Left ventricle myocardium superior (tissue), 1 donor: ENCODE data around the gene ZNG1A. TPM values are rescaled to one million over a fixed set of nuclear protein-coding genes. Genes with fewer than 3 reads are reported as not detected.
A peak's percentile ranks its signal among the peaks of the same experiment; 100 is the strongest.
"Not testable (repeated sequence)": the region's sequence is repeated elsewhere in the genome, so short reads cannot be mapped to it uniquely, and the experiment has no call there.

ENCODE experiments used
- ATAC-seq: fragments of 200-7000 bp; cut with Tn5 transposase; one replicate; pipeline ENCODE4 v1.9.1; 2020; ENCODE audit warnings: mild to moderate bottlenecking, moderate library complexity
- DNase-seq: peaks from one replicate; pipeline ENCODE4 v3.0.0-alpha.2; 2020
- intact Hi-C: fragments of 100-400 bp; cut with micrococcal nuclease; formaldehyde crosslinking; loops from one replicate; pipeline ENCODE4 v1.11.0; 2022
- total RNA-seq: library from RNA; stranded (reverse); fragmentation: NEBNext Ultra II Directional; extraction: Animal tissue kit (Norgen Biotek cat#: 25700); gene quantifications from one replicate; pipeline ENCODE4 v1.2.1, GENCODE V29; 2021
- donor health status: DM: no; HTN: yes; CAD: no; lungs with severe emphysema.

ZNG1A gene
- total RNA-seq, 1 donor from 2014 or later = 11.9 TPM

DNA sequence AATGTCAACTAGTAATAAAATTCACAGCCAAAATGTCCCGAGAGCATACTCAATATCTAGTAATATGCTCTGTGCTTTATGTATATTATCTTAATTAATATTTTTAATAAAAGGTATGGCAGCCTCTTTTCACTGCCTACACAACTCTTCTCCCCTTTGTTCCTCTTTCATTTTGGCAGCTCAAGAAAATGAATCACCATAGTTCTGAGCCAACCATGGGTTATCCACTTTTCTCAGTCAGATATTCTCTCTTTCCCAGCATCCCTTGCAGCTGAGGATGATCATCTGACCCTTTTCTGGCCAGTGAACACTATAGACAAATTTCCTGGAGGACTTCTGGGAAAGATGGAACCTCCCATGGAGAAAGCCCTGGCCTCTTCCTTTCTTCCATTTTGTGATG is 27.6 kb upstream of the ZNG1A start:
- DNase-seq (no peak), ATAC-seq (no peak)
- intact Hi-C loops = no loop called here

DNA sequence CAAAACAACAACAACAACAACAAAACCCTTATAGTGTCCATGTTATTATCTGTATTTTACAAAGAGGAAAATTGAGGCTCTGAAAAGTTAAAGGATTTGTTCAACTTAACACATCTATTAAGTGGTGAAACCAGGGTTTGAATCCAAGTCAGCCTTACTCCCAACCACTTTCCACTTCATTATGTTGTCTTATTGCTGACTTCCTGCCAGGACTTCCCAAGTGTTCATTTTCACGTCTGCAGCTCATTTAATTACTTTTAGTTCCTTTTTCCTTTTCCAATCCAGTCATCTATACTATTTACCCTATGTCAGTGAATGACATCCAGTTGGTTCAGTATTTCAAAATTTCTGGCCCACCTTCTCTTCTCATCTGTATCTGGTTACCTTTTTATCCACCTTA is 20.7 kb upstream of the ZNG1A start:
- DNase-seq, intact Hi-C loops, ATAC-seq: not testable (repeated sequence)

DNA sequence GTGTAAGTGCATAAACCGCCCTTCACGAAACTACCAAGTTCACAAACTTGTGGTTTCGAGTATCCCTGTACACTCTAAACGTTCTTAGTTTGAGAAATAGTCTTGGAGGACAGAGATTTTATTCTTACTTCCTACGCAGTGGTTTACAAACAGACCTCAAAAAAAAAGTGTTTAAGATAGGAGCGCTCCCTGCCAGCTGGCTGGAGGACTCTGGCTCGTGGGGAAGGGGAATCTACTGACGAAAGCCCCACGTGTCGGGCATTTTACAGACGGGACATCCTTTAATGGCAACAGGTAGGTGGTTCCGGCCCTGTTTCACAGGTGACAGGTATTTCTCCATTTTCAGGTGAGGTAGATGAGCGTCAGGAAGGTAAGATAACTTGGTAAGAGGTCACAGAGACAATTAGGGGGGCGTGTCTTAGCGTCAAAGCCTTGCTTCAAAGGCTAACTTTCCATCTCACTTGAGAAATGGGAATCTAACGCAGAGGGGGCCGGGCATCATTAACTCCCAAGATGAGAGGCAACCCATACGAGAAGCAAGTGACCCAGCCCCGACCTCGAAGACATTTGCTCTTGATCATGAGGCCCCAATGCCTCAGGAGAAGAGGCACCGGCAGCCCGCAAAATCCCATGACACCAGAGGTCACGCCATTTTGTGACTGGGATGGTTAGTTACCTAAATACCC is 573 bp downstream of the ZNG1A start:
- ATAC-seq, intact Hi-C loops: not testable (repeated sequence)
- peak; percentile 34 for DNase-seq

GRCh38 chr9:169757-170156 is 9.1 kb downstream of the ZNG1A start:
- ATAC-seq, intact Hi-C loops, DNase-seq: not testable (repeated sequence)

- not testable (repeated sequence) for DNase-seq
Measured at GRCh38 chr9:159871-160270, 19.0 kb downstream of the ZNG1A start.

DNA sequence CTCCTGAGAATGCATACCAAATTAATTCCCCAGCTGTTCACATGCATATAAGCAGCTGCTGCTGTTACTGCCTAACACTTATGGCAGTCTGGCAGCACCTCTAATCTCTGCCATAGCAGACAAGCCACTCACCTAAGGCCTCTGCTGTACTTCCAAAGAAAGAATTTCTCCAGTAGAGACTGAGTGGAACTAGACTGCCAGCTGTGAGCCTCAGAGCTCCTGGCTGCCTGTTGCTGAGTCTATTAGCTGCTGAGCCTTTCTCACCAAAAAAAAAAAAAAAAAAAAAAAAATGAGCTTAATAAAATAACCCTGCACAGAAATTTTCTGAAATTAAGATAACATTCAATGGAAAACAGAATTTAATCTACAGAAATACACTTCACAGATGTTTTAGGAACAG is 27.7 kb downstream of the ZNG1A start:
- DNase-seq, intact Hi-C loops: not testable (repeated sequence)

More at GRCh38 chr9:159871-160270, 19.0 kb downstream of the ZNG1A start:
- ATAC-seq, intact Hi-C loops: not testable (repeated sequence)

GRCh38 chr9:139880-140279 is 39.0 kb downstream of the ZNG1A start:
- DNase-seq, ATAC-seq, intact Hi-C loops: not testable (repeated sequence)

More for the DNA sequence above, 27.7 kb downstream of the ZNG1A start:
- ATAC-seq = not testable (repeated sequence)

DNA sequence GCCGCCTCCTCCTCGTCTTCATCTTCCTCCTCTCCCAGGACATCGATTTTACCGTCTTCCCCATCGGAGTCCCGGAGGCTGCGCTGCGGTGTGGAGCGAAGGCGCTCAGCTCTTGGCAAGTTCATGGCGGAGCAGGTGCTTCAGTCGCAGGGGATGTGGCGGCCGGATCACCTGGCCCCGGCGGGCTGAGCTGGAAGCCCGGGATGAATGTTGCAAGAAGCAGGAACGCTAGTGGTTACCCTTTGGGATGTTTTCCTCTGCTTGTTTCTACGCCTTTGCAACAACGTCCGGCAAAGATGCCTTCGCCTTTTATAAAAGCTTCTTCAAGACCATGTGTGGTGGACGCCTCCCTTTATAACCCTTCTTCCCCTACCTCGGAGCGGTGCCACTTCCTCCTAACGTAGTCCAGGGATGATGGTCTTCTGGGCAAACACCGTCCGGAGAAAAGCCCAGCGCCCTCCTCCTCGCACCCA is 60.8 kb downstream of the ZNG1A start, which contains the start of gene FOXD4:
Gene FOXD4 (minus strand): TSS at position 423 of the 473 bp plus-strand sequence. CDS start 298 bp downstream, at position 125.
- DNase-seq, ATAC-seq, intact Hi-C loops: not testable (repeated sequence)

DNA sequence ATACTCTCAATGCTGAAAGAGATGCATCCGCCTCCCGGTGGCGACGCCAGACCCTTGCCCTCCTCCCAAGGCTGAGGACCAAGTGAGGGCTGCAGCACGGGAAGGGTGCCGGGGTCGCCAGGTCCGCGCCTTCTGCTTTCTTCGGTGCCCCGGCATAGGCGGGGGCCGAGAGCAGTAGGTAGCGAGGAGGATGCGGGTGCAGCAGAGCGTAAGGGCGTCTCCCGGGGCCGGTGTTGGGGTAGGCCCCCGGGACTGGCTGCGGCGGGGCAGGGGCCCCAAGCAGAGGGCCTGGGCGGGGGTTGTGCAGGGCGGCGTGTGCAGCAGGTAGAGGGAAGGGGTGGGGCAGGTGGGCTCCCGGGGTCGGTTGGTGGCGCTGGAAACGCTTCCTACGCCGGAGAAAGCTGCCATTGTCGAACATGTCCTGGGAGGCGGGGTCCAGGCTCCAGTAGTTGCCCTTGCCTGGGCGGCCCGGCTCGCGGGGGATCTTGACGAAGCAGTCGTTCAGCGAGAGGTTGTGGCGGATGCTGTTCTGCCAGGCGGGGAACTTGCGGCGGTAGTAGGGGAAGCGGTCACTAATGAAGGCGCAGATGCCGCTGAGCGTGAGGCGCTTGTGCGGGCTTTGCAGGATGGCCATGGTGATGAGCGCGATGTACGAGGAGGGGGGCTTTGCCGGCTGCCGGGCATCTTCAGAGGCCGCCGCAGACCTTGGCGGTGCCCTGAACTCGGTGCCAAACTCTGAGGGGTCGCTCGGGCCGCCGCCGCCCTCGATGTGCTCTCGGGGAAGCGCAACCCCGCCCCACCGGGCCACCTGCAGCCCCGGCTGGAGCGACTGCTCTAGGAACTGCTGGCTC is 61.5 kb downstream of the ZNG1A start:
- ATAC-seq, intact Hi-C loops: not testable (repeated sequence)

GRCh38 chr9:116239-117077 is 62.4 kb downstream of the ZNG1A start:
- ATAC-seq, intact Hi-C loops, DNase-seq: not testable (repeated sequence)

More for the DNA sequence above, 61.5 kb downstream of the ZNG1A start:
- not testable (repeated sequence) for DNase-seq

- DNase-seq, ATAC-seq, intact Hi-C loops: not testable (repeated sequence)
Measured at GRCh38 chr9:115118-115451, 63.8 kb downstream of the ZNG1A start.

- ATAC-seq = peak; percentile 49
Measured at GRCh38 chr9:114267-115117, 64.4 kb downstream of the ZNG1A start.

DNA sequence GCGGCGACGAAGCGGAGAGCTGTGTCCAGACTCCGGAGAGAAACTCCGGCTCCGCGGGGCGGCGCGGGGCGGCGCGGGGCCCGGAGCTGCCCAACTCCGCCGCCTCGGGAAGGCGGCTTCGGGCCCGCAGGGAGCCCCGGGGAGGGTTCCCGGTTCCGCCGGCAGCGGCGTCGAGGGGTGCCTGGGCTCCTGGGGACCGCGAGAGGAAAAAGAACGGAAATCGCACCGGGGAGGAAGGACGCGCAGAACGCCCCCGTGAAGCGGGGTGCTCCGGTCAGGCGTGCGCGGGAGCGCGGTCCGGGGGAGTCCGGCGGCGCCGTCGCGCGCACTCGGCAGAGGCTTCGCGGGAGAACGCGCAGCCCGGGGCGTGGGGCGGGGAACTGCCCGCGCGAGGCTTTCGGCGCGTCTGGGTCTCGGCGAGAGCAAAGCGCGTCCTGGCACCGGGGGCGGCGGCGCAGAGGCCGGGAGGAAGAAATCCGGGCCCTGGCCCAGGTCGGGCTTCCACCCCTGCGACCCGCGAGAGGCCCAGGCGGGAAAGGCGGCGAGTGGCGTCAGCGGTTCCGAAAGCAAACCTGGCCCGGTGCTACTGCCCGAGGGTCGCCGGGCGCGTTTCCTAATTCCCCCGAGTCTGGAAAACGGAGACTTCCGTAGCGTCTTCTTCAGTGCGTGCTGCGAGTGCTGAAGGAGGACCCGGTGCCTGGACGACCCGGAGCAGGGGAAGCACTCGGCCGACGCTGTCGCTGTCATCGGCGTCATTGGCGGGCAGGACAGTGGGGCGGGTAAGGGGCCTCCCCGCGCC is 65.2 kb downstream of the ZNG1A start:
- intact Hi-C loops = not testable (repeated sequence)
- ATAC-seq (peak; percentile 70), DNase-seq (peak; percentile 56)

More at GRCh38 chr9:114267-115117, 64.4 kb downstream of the ZNG1A start:
- DNase-seq, intact Hi-C loops: not testable (repeated sequence)

DNA sequence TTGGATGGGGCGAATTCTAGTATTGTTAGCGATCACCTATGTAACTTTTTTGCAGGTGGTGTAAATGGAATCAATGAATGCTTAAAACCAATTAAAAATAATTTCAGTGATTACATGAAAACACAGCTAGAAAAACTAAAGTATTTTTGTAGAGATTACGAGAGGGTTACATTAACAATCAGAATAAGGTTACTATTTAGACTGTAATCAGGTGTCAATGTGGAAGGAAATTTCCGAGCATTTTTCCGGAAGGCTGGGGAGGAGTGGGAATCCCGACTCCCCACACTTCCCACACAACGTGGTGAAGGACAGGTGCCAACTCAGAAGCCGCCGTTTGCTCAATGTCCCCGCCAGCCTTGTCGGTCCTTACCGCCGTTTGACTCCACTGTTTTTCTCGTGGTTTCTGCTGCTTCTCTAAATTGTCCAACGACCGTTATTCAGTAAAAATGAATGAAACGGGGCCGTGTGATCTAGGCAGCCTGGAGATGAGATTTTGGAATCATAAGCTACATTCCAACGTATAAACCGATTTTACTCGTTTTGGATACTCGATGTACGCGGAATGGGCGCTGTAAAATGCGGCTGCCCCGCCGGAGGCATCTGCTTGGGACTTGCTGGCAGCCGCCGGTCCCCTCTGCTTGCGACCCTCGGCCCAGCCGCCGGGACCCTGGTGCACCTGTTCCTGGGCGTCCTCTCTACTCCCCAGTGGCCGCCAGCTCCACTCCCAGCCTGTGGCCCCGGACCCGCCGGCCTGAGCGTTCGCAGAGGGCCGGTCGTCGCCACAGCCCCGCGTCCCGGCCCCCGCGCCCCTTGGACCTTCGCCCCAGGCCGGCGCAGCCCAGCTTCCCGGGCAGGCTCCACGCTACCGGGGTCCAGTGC is 66.0 kb downstream of the ZNG1A start:
- ATAC-seq, DNase-seq, intact Hi-C loops: not testable (repeated sequence)

DNA sequence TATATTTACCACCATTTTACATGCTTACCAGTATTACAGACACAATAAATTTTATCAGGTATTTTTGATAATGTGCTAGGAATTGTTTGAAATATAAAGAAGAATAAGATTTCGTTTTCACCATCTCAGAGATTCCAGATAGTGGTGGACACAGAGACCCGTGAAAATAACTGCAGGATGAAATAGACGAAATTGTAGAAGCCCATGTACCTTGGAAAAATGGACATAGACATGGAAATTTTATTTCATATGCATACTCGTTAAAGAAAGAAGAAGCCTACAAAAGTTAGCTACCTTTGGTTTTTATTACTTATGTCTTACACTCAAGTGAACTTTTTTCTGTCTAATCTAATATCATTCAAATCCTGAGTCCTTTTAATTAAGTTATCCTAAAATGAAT is 68.2 kb downstream of the ZNG1A start:
- not testable (repeated sequence) for ATAC-seq

GRCh38 chr9:109540-109939 is 69.3 kb downstream of the ZNG1A start:
- DNase-seq, ATAC-seq, intact Hi-C loops: not testable (repeated sequence)

More for the DNA sequence above, 68.2 kb downstream of the ZNG1A start:
- DNase-seq, intact Hi-C loops: not testable (repeated sequence)
